ENCODE results near the gene ADRA2A.

The ADRA2A gene

DNA sequence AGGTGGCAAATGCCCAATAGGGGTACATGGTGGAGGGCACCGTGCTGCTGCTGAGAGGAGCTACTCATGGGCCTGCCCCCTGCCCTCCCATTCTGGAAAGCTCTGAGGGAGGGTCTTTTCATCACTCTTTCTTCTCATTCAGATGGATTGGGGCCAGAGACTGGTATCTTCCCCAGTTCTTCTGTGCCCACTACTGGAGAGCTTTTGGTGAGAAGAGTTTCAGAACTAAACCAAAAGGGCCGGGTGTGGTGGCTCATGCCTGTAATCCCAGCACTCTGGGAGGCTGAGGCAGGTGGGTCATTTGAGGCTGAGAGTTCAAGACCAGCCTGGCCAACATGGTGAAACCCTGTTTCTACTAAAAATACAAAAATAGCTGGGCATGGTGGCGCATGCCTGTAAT lies 12.5 kb downstream of the ADRA2A start:
- TF ChIP-seq, protein P1, sequence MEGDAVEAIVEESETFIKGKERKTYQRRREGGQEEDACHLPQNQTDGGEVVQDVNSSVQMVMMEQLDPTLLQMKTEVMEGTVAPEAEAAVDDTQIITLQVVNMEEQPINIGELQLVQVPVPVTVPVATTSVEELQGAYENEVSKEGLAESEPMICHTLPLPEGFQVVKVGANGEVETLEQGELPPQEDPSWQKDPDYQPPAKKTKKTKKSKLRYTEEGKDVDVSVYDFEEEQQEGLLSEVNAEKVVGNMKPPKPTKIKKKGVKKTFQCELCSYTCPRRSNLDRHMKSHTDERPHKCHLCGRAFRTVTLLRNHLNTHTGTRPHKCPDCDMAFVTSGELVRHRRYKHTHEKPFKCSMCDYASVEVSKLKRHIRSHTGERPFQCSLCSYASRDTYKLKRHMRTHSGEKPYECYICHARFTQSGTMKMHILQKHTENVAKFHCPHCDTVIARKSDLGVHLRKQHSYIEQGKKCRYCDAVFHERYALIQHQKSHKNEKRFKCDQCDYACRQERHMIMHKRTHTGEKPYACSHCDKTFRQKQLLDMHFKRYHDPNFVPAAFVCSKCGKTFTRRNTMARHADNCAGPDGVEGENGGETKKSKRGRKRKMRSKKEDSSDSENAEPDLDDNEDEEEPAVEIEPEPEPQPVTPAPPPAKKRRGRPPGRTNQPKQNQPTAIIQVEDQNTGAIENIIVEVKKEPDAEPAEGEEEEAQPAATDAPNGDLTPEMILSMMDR (IDR thresholded peaks at IDR 0.05; ENCODE audit: low read depth, low read length, missing control alignments) = no peak
- no peak overlapping the region for H3K4me3 ChIP-seq (ENCODE audit: low read depth, low read length)
- no peak for DNase-seq (ENCODE audit: low read depth)

DNA sequence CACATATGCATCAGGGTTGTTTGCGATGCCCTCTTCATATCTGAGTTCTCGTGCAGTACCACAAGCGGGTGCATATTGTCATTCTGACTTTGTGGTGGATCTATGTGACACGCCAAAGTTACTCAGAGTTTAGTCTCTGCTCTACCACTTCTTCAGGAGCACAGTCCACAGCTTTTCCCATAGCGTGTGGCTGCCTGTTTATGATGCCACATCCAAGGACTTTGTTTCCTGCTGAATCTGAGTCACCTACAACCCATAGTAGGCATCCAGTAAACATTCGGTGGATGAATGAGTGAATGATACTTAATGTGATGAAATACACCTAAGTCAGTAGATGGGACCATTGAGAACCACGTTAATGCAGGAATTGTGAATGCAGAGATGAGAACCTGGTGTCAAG lies 15.0 kb downstream of the ADRA2A start:
- TF ChIP-seq, protein P1 (IDR thresholded peaks at IDR 0.05; ENCODE audit: low read depth, low read length, missing control alignments) = no peak
- no peak for DNase-seq (ENCODE audit: low read depth)
- no peak overlapping the region for H3K4me3 ChIP-seq (ENCODE audit: low read depth, low read length)

DNA sequence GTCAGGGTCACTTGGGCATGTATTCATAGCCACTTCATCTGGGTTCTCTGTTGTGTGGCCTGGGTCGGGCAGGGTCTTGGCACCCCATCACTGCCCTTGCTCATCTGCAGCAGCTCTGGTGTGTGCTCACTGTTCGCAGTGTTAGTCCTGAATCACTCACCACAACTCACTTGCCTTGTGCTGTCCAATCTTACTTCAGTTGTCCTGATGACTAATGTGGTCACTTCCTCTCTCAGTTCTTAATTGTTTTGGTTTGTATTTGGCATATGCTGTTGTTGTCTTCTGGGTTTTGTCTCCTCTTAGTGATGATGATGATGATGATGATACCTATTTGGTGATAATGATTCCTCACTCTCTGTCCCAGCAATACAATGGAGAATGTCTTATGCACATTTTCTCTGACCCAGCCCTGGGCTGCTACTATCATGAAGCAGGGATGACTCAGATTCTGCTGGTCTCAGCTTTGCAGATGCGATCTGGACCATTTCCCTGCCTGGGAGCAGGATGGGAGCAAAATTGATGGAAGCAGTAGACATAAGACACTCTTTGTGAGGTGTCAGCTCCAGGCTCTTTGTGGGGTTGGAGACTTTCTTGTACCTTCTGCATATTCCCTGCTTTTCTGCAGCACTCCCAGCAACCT lies 17.0 kb downstream of the ADRA2A start:
- TF ChIP-seq, protein P1 (IDR thresholded peaks at IDR 0.05; ENCODE audit: low read depth, low read length, missing control alignments) = no peak
- H3K4me3 ChIP-seq (ENCODE audit: low read depth, low read length) = no peak overlapping the region
- no peak for DNase-seq (ENCODE audit: low read depth)

DNA sequence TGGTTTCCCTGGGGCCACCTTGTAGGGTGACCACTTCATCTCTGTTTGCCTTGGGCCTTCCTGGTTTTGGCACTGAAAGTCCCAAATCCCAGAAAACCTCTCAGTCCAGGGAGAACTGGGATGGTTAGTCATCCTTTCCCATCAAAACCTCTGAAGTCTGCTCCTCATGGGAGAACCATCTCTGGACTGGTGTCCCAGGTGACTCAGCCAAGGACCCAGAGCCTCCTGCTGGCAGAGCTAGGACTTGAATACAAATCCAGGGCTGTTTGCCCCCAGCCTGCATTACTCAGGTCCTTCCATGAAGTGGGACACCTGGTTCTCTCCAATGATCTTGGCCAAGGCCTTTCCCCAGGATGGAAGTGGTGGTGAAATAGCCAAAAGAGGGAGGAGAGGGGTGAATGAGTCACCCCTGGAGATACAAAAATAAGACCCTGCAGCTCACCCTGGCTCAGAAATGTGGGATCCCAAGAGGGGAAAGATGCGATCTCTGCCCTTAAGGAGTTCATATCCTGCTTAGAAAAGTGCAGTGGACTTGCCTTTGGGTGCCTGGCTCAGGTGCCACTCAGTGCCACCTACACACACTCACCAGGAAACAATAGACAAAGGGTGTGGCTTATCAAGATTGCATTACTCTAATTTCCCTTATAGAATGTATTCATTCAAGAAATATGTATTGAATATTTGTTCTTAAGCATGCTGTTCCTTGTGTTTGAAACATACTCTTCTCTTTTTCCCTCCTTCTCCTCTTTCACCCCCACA lies 22.0 kb downstream of the ADRA2A start:
- DNase-seq (ENCODE audit: low read depth) = no peak
- TF ChIP-seq, protein P1 (IDR thresholded peaks at IDR 0.05; ENCODE audit: low read depth, low read length, missing control alignments) = peak; percentile 19
- no peak overlapping the region for H3K4me3 ChIP-seq (ENCODE audit: low read depth, low read length)

- TF ChIP-seq, protein P1 (IDR thresholded peaks at IDR 0.05; ENCODE audit: low read depth, low read length, missing control alignments) = no peak
- DNase-seq (ENCODE audit: low read depth) = no peak
- no peak overlapping the region for H3K4me3 ChIP-seq (ENCODE audit: low read depth, low read length)
Observed at GRCh38 chr10:111100198-111100597, 23.4 kb downstream of the ADRA2A start.

DNA sequence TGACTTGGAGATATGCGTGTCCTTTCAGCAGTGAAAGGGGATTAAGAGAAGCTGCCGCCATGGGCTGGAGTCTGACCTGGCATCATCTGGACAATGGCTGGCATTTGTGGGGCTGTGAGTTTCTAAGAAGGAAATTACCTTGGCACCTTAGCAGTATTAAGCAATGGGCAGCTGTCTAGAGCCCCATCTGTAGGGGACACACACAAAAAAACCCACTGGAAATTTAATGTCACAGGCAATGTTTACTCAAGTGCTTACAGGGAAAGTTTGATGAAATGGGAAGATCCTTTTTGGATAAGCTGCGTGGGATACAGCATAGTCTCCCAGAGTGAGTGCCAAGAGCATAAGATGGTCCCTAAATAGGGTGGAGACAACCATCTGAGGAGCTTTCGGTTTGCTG lies 25.0 kb downstream of the ADRA2A start:
- H3K4me3 ChIP-seq (ENCODE audit: low read depth, low read length) = no peak overlapping the region
- TF ChIP-seq, protein P1 (IDR thresholded peaks at IDR 0.05; ENCODE audit: low read depth, low read length, missing control alignments) = no peak
- DNase-seq (ENCODE audit: low read depth) = no peak

Data from GM12864 (cell line).